A172 (cell line): ENCODE measurements around the gene XYLB. TPM values are rescaled to one million over a fixed set of nuclear protein-coding genes. Genes with fewer than 3 reads are reported as not detected.

Experiments used
- DNase-seq: peaks from one replicate; pipeline ENCODE4 v3.0.0-alpha.2; 2015; ENCODE audit warnings: low spot score
- total RNA-seq: library from RNA; depleted of rRNA; stranded (reverse); fragments of >200 nt; shearing (Covaris generic); gene quantifications from 2 replicates; pipeline ENCODE4 v1.2.3, GENCODE V29; 2014; rRNA removed

XYLB gene
- total RNA-seq, 1 experiment from 2014 or later, result 2.7 TPM

DNA sequence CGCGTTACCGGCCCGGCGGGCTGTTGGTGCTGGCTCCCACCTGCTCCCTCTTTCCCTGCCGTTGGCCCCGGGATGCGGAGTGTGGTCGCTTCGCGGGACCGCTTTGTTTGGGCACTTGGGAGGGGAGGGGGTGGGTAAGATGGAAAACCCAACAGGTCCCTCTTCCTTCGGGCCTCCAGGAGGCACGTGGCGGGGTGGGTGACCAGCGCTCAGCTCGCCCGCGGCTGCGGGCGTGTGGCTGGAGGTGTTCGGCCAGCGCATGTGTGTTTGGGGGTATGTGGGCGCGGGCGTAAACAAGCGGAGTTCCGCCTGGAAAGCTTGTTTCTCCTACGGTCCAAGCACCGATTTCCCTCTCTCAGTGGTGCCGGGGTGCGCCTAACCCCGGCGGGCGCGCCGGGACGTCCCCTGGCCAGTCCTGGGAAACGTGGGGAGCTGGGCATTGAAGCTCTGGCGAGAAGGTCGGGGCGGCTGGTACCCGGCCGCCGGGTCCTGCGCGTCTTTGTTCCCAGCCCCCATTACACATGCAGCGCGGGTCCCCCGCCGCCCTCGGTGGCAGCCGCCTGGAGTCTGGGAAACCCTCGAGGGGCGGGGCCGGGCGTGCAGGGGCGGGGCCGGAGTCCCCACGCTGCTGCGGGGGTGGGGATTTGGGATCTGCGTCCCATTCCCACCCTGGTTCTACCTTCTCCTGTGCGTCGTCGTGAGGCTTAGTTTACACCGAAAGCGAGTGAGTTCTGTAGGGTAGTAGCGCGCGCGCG, 108.5 kb downstream of the XYLB start:
- DNase-seq, result no peak

- no peak for DNase-seq
Measured at GRCh38 chr3:38455639-38456430, 109.2 kb downstream of the XYLB start.

DNA sequence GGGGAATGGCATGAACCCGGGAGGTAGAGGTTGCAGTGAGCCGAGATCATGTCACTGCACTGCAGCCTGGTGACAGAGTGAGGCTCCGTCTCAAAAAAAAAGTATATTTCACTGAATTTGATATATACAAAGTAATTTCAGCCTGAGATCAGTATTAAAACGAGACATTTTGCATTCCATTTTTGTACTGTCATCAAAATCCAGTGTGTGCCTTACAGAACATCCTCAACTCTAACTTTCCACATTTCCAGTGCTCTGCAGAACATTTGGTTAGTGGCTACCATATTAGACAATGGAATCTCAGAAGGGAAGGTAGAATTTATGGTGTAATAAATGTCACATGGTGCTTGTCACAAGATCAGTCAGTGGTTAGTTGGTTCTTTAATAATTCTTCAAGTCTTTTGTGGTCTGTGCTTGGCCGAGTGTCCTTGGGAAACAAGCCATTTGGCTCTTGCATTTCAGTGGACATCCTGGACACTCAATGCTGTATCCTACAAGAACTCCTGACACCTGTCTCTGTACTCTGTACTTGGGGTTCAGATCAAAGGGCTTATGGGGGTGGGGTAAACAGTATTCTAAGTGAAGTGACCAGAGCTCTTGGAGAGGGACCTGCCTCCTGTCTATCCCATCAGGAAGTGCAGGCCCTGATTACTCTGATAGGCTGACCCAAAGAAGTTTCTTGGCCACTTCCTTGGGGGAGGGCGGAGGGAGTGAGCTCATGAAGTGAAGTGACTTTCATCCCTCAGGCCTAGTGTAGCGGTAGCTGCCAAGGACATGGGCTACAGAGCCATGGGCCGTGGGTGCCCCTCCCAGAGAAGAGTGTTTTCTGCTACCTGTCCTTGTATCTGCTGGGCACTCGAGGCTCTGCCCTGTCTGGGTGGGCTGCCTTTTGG, 110.8 kb downstream of the XYLB start:
- peak; percentile 59 for DNase-seq

GRCh38 chr3:38458796-38459498, 112.4 kb downstream of the XYLB start:
- no peak for DNase-seq

DNA sequence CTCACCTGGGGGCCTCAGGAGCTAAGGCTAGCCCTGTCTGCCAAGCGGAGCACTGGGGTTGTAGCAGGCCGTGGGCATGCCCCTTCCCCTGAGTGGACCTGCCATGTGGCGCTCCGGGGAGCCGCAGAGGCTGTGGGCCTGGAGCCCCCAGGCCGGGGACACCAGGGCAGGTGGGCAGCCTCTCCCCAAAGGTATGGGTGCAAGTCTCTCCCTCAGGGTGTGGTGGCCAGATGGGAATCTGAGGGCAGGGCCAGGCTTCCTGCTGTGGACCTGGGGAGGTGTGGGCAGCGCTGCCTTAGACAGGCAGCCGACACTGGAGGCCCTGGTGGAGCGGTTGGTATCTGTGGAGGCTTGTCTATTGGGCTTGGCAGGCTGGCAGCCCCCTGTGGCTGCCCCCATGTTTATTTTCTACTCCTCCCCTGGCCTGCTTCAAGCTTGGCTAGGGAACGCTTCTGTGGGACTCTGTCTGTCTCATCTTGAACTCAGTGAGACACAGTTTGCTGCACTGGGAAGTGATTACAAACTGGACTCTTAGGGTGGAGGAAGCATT, 113.0 kb downstream of the XYLB start:
- no peak for DNase-seq

DNA sequence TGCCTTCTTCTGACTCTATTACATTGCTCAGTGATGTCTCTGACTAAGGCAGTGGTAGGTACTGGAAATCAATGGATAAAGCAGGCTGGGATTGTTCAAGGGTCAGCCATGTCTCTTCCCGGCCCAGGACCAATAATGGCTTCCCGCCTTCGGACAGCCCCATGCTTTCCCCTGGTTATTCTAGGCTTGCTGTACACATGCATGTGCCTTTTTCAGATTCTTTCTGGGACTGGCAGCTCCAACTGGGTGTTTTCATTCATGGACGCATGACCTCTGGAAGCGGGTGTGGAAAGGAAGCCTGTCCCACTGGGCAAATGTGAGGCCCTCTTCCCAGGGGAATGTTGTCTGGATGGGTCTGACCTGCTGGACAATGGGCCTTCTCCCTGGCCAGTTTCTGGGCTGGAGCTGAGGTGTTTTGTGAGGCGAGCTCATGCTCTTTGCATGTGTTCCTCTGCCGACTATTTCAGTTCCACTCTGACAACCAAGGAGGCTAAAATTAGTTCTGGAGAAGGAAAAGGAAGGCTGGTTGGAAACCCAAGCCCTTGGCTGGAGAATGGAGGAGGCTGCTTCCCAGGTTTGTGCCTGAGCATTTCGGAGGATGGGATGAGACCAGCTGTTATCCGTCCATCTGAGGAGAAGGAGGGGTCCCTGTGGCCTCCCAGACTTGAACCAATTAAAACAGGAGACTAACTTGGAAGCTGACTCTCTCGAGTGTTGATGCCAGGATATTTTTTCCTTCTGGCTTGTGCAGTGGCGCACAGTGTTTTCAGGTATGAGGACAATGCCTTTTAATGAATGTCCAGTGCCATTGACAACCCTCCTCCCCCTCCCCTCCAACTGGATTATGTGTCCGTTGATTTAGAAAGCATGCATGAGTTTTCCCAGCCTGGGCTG, 114.0 kb downstream of the XYLB start:
- no peak for DNase-seq

Other genes with a start within 250 kb of the XYLB start
- gene ACAA1, start 209.7 kb upstream of the XYLB start, total RNA-seq, result 17.7 and 18.1 TPM in 2 replicates
- gene MYD88, start 208.1 kb upstream of the XYLB start, total RNA-seq, result 0.93 and 2.1 TPM in 2 replicates
- 38.8 and 44.7 TPM in 2 replicates for gene OXSR1, start 181.2 kb upstream of the XYLB start, total RNA-seq
- not detected in 2 replicates for gene SLC22A13, start 81.0 kb upstream of the XYLB start, total RNA-seq
- gene SLC22A14, start 64.5 kb upstream of the XYLB start, total RNA-seq, result not detected in 2 replicates
- 1.2 and 1.3 TPM in 2 replicates for gene ACVR2B, start 107.1 kb downstream of the XYLB start, total RNA-seq
- 10.9 and 13.6 TPM in 2 replicates for gene EXOG, start 149.6 kb downstream of the XYLB start, total RNA-seq